DMS153 treated with DMSO at 0.1 percent for 48 hours (cell line): ENCODE results near the gene VAMP7.
"Not testable (repeated sequence)": the region's sequence is repeated elsewhere in the genome, so short reads cannot be mapped to it uniquely, and the experiment has no call there.

Source experiments
- DNase-seq: peaks from one replicate; lab custom pipeline; 2025; ENCODE audit not compliant: unreplicated experiment; lab: John Stamatoyannopoulos, UW

VAMP7 gene

GRCh38 chrX:155900765-155901164, 19.6 kb downstream of the VAMP7 start:
- no peak for DNase-seq

DNA sequence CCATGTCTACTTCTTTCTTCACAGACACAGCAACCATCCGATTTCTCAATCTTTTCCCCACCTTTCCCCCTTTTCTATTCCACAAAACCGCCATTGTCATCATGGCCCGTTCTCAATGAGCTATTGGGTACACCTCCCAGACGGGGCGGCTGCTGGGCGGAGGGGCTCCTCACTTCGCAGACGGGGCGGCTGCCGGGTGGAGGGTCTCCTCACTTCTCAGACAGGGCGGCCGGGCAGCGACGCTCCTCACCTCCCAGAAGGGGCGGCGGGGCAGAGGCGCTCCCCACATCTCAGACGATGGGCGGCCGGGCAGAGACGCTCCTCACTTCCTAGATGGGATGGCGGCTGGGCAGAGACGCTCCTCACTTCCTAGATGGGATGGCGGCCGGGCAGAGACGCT, 26.5 kb downstream of the VAMP7 start:
- DNase-seq, result not testable (repeated sequence)

DNA sequence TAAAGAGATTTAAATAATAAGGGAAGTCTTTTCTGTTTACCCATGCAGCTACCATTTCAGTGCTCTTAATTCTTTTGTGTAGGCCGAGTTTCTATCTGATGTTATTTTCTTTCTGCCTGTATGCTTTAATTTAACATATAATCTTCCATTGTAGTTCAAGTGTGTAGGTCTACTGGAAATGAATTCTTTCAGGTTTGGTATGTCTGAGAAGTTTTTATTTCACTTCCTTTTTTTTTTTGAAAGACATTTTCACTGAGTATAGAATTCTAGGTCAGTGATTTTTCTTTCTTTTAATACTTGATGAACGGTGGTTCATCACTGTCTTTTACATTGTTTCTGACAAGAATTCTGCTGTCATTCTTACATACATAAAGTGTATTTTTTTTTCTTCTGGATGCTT, 42.1 kb downstream of the VAMP7 start:
- DNase-seq, result no peak

GRCh38 chrX:155930852-155931618, 49.9 kb downstream of the VAMP7 start:
- DNase-seq, result not testable (repeated sequence)

- DNase-seq, result no peak
These were observed 57.0 kb downstream of the VAMP7 start for GRCh38 chrX:155938132-155938531.

DNA sequence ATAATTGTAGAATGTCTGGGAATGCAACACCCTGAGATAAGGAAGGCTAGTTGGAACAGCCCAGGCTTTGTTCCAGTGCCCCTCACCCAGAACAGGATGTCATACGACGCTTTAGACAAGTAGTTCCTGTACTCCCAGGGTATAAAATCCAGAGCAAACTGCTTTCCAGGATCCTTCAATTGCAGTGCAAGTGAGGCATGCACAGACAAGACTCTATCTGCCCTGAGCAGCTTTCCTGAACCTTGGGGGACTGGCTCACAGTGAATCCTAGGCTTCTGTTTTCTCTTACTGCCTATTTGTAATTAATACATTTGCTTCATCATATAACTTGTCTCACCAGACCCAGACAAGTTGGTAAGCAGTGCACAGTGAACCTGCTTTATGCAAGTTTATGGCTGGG, 68.0 kb downstream of the VAMP7 start:
- no peak for DNase-seq

GRCh38 chrX:155951237-155951789, 70.2 kb downstream of the VAMP7 start:
- DNase-seq, result no peak

DNA sequence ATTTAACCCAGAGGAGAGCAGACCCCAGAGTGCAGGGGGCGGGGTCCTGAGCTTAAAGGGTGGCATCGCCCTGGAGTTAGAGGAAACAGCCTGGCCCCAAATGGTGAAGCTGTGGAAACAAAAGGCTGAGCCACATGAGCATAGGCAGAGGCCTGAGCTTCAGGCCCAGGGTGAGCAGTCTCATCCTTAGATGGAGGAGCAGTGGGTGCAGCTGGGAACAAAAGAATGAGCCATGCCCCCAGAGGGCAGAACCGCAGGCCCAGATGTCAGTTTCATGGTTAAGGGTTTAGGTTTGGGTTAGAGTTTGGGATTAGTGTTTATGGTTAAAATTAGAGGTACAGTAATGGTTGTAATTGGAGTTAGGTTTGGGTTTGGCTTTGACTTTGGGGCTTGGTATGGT, 71.9 kb downstream of the VAMP7 start:
- DNase-seq, result no peak

GRCh38 chrX:155954793-155955192, 73.6 kb downstream of the VAMP7 start:
- no peak for DNase-seq

- DNase-seq, result no peak
These were observed 75.0 kb downstream of the VAMP7 start for GRCh38 chrX:155956099-155956498.

GRCh38 chrX:155956649-155957048, 75.5 kb downstream of the VAMP7 start:
- no peak for DNase-seq

GRCh38 chrX:155957843-155958242, 76.7 kb downstream of the VAMP7 start:
- DNase-seq, result no peak

GRCh38 chrX:155959018-155959587, 78.0 kb downstream of the VAMP7 start:
- no peak for DNase-seq

- DNase-seq, result no peak
These were observed 81.8 kb downstream of the VAMP7 start for GRCh38 chrX:155962906-155963305.

DNA sequence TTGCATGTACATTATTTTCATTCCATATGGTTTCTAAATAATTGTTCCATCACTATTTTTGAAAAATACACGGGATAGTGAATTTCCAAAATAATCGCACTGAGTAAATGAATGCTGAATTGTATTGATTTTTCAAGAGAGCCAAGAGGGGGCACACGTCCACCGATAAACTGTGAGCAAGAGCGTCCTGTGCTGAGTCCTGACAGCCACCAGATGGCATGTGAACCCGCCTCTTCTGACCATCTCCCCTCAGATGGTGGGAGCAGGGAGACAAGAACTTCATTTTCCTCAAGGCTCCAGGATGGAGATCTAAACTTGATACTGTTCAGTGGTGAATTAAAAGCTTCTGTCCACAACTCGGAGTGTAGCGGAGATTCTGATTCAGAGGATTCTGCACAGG, 85.7 kb downstream of the VAMP7 start:
- DNase-seq, result no peak

- DNase-seq, result no peak
These were observed 86.6 kb downstream of the VAMP7 start for GRCh38 chrX:155967653-155968325.

- DNase-seq, result no peak
These were observed 87.1 kb downstream of the VAMP7 start for GRCh38 chrX:155968326-155968661.

- DNase-seq, result no peak
These were observed 87.6 kb downstream of the VAMP7 start for GRCh38 chrX:155968791-155969190.

DNA sequence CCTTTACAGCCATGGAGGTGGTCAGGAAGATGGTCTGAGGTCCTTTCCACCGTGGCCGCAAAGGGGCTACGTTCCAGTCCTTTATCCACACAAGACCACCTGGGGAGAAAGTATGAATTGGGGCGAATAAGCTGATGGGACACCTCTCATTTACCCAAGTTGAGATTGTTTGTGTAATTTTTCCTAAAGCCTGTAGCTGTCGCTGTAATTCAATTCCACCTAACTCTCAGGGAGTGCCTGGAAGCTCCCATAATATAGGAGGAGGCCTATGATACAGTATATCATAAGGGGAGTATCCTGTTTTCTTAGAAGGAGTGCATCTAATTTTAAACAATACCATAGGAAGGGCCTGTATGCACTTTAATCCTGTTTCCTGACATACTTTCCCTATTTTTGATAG, 90.5 kb downstream of the VAMP7 start:
- DNase-seq, result not testable (repeated sequence)

GRCh38 chrX:155972241-155972640, 91.1 kb downstream of the VAMP7 start:
- DNase-seq, result not testable (repeated sequence)

DNA sequence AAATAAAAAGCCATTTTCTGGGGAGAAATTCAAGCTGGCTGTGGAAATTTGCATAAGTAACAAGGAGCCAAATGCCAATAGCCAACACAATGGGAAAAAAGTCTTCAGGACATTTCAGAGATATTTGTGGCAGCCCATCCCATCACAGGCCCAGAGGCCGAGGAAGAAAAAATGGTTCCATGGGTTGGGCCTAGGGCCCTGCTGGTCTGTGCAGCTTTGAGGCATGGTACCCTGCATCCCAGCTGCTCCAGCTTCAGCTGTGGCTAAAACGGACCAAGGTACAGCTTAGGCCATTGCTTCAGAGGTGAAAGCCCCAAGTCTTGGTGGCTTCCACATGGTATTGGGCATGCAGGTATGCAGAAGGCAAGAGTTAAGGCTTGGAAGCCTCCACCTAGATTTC, 102.2 kb downstream of the VAMP7 start:
- no peak for DNase-seq

DNA sequence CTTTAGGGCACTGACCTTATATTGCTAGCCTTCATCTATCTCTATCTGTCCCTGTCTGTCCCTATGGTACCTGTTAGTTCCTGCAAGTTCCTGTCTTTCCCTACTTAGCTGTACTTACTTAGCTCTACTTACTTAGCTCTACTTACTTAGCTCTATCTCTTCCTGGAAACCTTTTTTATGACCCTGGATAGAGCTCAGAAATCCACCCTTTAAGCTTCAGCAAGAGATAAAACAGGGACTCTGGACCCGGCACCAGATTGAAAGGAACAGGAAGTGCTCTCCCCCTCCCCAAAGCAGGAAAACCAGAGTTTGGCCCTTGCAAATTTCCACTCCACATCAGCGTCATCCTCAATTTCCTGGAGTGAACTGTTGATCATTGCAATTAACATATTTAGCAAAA, 104.1 kb downstream of the VAMP7 start:
- DNase-seq, result no peak
